ENCODE measurements around the gene PROK1. TPM values are rescaled to one million over a fixed set of nuclear protein-coding genes. Genes with fewer than 3 reads are reported as not detected.

Gene PROK1
- total and polyA plus RNA-seq, 2 of the 4 experiments (the other 2 are of a cell fraction), result not detected

DNA sequence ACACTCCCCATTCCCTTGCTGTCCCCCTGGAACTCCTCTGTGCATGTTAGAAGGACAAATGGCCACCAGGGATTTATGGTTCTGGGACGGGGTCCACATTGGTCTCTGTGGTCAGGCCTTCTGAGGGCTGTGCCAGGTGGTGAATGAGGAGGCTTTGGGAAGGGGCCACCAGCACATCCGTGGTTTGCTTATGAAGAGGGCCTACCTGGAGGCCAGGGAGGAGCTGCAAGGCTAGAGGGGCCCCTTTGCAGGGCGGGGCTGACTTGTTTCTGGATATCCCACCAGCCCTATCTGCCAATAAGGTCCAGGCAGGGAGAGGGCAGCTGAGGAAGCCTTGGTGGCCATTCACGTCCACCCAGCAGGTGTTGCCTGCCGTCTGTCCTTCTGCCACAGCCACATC lies 43.1 kb downstream of the PROK1 start:
- in situ Hi-C loops (cut with MboI; ENCODE audit: low sequenced_read_pairs), result loop anchor here (10.0 kb wide), 1 partner anchor 79 kb away; no protein-coding TSS in a partner anchor
- TF ChIP-seq FOS (IDR thresholded peaks at IDR 0.05; ENCODE audit: low read depth, low read length) (no peak), SMC3 (IDR thresholded peaks at IDR 0.05; ENCODE audit: low read depth, low read length) (no peak), NFE2L2 (IDR thresholded peaks at IDR 0.05; ENCODE audit: low read depth, low read length) (no peak), MXI1 (IDR thresholded peaks at IDR 0.05; ENCODE audit: borderline replicate concordance, low read depth, low read length) (no peak), POLR2A (IDR thresholded peaks at IDR 0.05; ENCODE audit: low read depth, low read length) (no peak), MAFK (IDR thresholded peaks at IDR 0.05; ENCODE audit: low read depth, low read length) (no peak)
- TF ChIP-seq, protein P1, sequence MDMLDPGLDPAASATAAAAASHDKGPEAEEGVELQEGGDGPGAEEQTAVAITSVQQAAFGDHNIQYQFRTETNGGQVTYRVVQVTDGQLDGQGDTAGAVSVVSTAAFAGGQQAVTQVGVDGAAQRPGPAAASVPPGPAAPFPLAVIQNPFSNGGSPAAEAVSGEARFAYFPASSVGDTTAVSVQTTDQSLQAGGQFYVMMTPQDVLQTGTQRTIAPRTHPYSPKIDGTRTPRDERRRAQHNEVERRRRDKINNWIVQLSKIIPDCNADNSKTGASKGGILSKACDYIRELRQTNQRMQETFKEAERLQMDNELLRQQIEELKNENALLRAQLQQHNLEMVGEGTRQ (IDR thresholded peaks at IDR 0.05; ENCODE audit: low read depth, low read length), result no peak
- TF ChIP-seq, protein P2, sequence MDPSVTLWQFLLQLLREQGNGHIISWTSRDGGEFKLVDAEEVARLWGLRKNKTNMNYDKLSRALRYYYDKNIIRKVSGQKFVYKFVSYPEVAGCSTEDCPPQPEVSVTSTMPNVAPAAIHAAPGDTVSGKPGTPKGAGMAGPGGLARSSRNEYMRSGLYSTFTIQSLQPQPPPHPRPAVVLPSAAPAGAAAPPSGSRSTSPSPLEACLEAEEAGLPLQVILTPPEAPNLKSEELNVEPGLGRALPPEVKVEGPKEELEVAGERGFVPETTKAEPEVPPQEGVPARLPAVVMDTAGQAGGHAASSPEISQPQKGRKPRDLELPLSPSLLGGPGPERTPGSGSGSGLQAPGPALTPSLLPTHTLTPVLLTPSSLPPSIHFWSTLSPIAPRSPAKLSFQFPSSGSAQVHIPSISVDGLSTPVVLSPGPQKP (IDR thresholded peaks at IDR 0.05; ENCODE audit: borderline replicate concordance, low read depth, low read length), result no peak
- TF ChIP-seq, protein P3, sequence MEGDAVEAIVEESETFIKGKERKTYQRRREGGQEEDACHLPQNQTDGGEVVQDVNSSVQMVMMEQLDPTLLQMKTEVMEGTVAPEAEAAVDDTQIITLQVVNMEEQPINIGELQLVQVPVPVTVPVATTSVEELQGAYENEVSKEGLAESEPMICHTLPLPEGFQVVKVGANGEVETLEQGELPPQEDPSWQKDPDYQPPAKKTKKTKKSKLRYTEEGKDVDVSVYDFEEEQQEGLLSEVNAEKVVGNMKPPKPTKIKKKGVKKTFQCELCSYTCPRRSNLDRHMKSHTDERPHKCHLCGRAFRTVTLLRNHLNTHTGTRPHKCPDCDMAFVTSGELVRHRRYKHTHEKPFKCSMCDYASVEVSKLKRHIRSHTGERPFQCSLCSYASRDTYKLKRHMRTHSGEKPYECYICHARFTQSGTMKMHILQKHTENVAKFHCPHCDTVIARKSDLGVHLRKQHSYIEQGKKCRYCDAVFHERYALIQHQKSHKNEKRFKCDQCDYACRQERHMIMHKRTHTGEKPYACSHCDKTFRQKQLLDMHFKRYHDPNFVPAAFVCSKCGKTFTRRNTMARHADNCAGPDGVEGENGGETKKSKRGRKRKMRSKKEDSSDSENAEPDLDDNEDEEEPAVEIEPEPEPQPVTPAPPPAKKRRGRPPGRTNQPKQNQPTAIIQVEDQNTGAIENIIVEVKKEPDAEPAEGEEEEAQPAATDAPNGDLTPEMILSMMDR (conservative IDR thresholded peaks at IDR 0.05; ENCODE audit: low read depth, low read length), result no peak
- H4K91ac ChIP-seq (ENCODE audit: insufficient read depth, low read depth, low read length), result no peak overlapping the region

More for the DNA sequence above, 43.1 kb downstream of the PROK1 start:
- Histone ChIP-seq H3K56ac (ENCODE audit: extremely low read depth, insufficient read depth, low read length) (no peak overlapping the region), H3K27me3 (ENCODE audit: control insufficient read depth, insufficient read depth, low read length) (peaks cover 15% of the 10 kb centered on the region), H3K9me1 (ENCODE audit: insufficient read depth, low read length) (no peaks in the 10 kb centered on the region), H4K5ac (ENCODE audit: low read depth, low read length) (no peak overlapping the region), H2AK5ac (ENCODE audit: low read depth, low read length) (no peak overlapping the region), H3K4me3 (ENCODE audit: insufficient read depth, low read depth, low read length) (no peak overlapping the region), H3K4ac (ENCODE audit: low read depth, low read length) (no peak overlapping the region), H4K8ac (ENCODE audit: low read depth in 2 of 2, low read length in 2 of 2) (no peak overlapping the region), H3K4me1 (ENCODE audit: control insufficient read depth, insufficient read depth, low read length) (no peaks in the 10 kb centered on the region), H2BK15ac (ENCODE audit: low read depth, low read length) (no peak overlapping the region), H3K14ac (replicated peaks; ENCODE audit: low read depth, low read length) (no peak overlapping the region), H2BK120ac (ENCODE audit: low read depth, low read length) (no peak overlapping the region), H4K20me1 (ENCODE audit: insufficient read depth, low read length) (no peaks in the 10 kb centered on the region), H3K27ac (ENCODE audit: insufficient read depth, low read length) (no peak overlapping the region), H2BK20ac (ENCODE audit: low read depth, low read length) (no peak overlapping the region), H3K79me1 (ENCODE audit: low read depth in 1 of 2, low read length in 2 of 2) (no peaks in the 10 kb centered on the region), H3K23ac (ENCODE audit: low read depth, low read length) (no peak overlapping the region), H2BK5ac (ENCODE audit: low read depth, low read length, poor library complexity, severe bottlenecking) (no peak overlapping the region), H2AFZ (replicated peaks; ENCODE audit: low read length, poor library complexity) (no peak overlapping the region), H3K9me3 (ENCODE audit: control insufficient read depth, insufficient read depth, low read length) (no peaks in the 10 kb centered on the region), H3K4me2 (ENCODE audit: low read depth, low read length) (no peak overlapping the region), H3K18ac (ENCODE audit: low read depth, low read length) (no peak overlapping the region), H2AK9ac (replicated peaks; ENCODE audit: low read depth, low read length, poor library complexity) (no peak overlapping the region), H3K9ac (ENCODE audit: low read depth, low read length) (no peak overlapping the region), H3K36me3 (ENCODE audit: control insufficient read depth, insufficient read depth, low read length) (no peaks in the 10 kb centered on the region)
- intact Hi-C loops (cut with micrococcal nuclease) (no loop called here), dilution Hi-C loops (cut with HindIII; ENCODE audit: low sequenced_read_pairs, unreplicated experiment) (no loop called here)
- POLR2A ChIA-PET (ENCODE audit: unreplicated experiment), result no interaction called here
- BruUV-seq (replicated peaks), result no TSS peak
- no peak for ATAC-seq (ENCODE audit: low read depth)
- CTCF ChIA-PET, result no interaction called here
- WGBS, 2 experiments (ENCODE audit: extremely low coverage in 2 of 2, insufficient read length in 1 of 2), result no CpG with 5 or more reads among the region's 5 CpGs
- DNase-seq, result no peak
